Fibroblast of the conjunctiva (primary cell): Measurements from ENCODE around the gene ZNF644.
"Not testable (repeated sequence)": the region's sequence is repeated elsewhere in the genome, so short reads cannot be mapped to it uniquely, and the experiment has no call there.

ENCODE experiments used
- DNase-seq: peaks from one replicate; pipeline ENCODE4 v3.0.0-alpha.2; 2010; ENCODE audit warnings: low read depth

Gene ZNF644

DNA sequence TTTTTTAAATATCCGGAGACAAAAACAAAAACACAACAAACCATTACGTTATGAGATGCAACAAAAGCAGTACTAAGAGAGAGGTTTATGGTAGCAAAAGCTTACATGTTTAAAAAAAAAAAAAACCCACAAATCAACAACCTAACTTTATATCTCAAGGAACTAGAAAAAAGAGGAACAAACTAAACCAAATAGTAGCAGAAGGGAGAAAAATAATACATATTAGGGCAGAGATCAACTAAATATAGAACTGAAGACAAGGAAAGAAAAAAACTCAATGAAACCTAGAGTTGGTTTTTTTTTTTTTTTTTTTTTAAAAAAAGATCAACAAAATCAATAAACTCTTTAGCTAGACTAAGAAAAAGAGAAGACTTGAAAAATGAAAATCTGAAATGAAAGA is 34.9 kb downstream of the ZNF644 start:
- no peak for DNase-seq

DNA sequence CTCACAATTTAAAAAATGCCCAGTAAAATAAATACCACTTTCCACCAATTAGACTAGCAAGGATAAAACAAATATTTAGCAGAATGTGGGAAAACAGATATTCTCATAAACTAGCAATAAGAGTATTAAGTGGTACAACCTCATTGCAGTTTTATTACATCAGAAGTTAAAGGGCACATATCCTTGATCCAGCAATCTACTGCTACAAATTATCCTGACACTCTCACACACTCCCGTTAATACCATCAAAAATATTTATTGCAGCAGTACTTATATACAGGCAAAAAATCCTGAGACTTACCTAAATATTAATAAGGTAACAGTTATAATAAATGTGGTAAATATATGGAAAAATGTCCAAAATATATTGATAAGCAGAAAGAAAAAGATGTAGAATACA is 44.3 kb downstream of the ZNF644 start:
- no peak for DNase-seq

DNA sequence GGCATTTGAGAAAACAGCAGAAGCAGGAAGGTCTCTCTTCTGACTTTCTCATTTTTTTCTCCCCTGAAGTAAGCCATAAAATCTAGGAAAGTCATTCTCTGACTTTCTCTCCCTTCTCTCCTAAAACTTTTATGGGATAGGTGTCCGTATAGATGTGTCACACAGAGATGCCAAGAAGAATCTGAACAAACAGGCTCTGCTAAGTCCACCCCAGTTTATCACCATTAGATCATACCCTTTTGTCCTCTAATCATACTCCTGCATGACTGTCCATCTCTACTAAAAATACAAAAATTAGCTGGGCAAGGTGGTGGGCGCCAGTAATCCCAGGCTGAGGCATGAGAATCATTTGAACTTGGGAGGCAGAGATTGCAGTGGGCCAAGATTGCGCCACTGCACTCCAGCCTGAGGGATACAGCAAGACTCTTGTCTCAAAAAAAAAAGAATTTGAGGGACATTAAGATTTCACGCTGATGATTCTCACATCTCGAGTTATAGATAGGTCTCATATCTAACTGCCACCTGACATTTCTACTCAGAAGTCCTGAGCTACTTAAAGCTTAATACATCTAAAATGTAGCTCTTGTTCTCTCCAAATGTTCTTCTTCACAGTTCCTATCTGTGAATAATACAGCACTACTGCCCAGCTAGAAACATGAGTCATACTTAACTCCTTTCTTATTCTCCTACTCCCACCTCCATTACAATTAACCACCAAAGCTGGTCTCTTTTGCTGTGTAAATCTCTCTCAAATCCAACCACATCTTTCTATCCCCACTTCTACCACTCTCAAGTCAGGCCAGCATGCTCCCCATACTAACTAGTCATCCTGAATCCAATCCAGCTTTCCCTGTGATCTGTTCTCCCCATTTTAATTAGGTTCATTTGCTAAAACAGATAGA is 47.7 kb downstream of the ZNF644 start:
- no peak for DNase-seq

DNA sequence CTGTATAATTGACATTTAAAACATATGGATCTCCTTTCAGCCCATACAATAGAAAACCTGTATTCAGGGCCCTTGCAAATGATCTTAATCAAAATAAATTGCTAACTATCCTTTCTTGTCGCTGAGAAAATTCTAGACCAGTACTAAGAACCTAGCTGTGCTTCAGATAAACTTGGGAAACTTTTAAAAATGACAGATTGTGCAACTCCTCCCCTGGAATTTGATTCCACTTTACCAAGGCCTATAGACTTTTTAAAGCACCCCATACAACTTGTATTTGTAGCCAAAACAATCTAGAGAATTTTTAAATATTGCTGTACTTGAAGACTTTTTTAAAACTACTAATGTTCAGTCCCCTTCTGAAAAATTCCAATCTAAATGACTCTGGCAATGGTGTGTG is 51.6 kb downstream of the ZNF644 start:
- no peak for DNase-seq

DNA sequence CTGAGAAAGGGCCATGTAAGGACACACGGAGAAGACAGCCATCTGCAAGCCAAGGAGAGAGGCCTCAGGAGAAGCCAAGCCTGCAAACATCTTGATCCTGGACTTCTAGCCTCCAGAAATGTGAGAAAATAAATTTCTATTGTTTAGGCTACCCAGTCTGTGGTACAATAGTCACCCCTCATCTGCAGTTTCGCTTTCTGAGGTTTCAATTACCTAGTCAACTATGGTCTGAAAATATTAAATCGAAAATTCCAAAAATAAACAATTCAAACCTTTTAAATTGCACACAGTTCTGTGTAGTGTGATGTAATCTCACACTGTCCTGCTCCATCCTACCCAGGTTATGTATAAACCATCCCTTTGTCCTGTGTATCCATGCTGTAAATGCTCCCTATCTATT is 52.6 kb downstream of the ZNF644 start:
- no peak for DNase-seq

DNA sequence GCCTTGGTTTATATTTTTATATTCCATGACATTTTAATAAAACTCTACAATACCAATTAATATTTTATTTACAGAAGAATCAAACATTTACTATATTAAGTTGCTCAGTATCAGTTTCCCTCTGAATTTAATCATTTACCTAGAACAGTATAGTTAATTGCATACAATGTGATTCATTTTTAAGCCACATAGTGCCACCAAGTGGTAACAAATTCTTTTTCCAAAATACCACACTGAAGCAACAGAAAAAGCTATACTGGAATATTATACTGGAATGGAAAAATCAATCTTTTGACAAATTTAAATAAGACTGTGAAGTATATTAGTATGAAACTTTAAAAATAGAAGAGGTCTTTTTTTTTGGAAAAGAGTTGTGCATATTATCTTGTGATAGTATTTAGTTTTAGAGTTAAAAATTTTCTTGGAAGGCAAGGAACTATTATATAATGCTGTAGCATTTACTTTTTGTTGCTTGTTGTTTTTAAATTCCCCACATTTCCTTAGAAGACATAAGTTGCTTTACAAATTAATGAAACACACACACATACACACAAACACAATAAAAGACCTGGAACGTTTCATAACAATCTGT is 57.3 kb downstream of the ZNF644 start:
- DNase-seq, result no peak

DNA sequence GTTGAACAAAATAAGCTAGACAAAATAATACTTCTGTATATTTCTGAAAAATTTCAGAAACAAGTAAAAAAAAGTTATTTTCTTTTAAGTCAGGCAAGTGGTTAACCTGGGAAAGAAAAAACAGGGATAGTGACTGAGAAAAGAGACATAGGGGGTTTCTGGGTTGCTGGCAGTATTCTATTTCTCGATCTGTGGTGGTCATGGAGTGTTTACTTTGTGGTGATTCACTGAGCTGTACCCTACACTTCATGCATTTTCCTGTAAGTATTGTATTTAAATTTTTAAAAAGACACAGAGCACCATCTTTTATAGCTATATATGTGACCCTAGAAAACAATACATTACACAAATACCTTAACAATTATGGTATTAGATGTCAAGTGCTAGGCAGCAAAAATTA is 58.2 kb downstream of the ZNF644 start:
- no peak for DNase-seq

DNA sequence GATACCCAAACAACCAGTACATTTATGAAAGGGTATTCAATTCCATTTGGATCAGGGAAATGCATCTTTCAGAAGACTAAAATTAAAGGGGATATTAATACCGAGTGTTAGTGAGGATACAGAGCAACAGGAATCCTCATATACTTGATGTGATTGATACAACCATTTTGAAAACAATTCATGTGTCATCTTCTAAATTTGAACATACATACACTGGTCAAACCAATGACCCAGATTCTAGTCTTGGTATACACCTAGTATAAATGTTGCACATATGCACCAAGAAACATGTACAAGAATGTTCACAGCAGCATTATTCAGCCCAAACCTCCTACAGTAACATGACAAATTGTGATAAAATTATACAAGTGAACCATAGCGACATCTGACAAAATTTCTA is 58.6 kb downstream of the ZNF644 start:
- DNase-seq, result no peak

DNA sequence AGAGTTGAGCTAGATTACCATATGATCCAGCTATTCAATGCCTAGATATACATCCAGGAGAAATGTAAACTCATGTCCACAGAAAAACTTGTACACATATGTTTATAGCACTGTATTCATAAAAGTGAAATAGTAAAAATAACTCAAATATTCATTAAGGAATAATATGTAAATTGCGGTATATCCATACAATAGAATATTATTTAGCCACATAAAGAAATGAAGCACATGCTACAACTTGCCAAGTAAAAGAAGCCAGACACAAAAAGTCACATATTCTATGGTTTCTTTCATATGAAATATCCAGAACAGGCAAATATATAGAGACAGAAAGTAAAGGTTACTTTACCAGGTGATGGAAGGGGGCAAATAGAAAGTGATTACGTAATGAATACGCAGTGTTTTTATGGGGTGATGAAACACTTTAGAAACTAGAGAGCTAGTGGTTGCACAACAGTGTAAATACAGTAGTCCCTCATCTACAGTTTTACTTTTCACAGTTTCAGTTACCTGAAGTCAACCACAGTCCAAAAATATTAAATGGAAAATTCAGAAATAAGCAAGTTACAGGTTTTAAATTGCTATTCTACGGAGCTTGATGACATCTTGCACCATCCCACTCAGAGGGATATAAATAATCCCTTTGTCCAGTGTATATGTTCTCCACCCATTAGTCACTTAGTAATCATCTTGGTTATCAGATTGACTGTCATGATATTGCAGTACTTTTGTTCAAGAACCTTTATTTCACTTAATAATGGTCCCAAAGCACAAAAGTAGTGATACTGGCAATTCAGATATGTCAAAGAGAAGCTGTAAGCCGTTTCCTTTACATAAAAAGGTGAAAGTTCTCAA is 62.3 kb downstream of the ZNF644 start:
- DNase-seq, result no peak

DNA sequence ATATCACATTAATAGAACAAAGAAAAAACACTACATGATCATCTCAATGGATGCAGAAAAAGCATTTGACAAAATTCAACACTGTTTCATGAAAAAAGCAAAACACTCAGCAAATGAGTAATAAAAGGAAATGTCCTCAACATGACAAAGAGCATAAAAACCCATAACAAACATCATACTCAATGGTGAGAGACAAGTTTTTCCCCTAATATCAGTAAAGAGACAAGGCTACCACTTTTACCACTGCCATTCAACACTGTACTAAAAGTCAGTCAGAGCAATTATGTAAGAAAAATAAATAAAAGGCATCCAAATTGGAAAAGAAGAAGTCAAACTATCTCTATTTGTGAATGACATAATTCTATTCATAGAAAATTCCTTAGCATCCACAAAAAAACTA is 64.3 kb downstream of the ZNF644 start:
- DNase-seq, result no peak

DNA sequence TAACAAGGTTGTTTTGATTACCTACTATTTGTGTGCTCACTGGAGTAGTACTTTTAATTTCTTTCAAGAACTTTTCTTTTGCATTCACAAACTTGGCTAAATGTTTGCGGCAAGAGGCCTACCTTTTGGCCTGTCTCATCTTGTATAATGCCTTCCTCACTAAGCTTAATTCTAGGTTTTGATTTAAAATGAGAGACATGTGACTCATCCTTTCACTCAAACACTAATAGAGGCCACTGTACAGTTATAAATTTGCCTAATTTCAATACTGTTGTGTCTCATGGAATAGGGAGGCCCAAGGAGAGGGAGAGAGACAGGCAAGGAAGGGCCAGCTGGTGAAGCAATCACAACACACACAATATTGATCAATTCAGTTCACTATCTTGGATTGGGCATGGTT is 66.1 kb downstream of the ZNF644 start:
- no peak for DNase-seq

DNA sequence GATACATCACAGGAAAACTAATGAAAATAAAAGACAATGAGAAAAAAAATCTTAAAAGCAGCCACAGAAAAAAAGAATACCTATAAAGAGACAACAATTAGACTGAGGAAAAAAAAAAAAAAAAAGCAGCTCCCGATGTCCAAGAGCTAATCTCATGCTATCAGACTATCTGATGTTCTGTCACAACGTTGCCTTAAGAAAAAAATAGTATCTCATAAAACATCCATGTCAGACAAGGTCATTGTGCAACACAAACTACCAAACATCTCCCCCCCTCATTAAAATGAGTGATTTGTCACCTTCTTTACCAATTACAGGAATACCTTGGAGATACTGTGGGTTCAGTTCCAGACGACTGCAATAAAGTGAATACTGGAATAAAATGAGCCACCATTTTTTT is 68.9 kb downstream of the ZNF644 start:
- DNase-seq, result no peak

DNA sequence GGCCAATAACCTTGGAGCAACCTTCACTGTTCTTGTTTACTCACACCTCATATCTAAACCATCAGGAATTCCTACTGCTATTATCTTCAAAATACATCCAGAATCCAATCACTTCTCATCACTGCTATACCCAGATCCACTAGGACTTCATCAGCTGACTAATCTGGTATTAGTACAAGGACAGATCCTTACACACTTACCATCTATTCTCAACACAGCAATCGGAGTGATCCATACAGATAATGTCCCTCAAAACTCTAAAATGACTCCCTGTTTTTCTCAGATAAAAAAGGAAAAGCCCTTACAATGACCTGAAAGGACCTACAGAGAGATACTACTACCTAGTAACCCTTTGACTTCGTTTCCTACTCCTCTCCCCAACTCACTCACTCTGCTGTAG is 70.8 kb downstream of the ZNF644 start:
- DNase-seq, result no peak

DNA sequence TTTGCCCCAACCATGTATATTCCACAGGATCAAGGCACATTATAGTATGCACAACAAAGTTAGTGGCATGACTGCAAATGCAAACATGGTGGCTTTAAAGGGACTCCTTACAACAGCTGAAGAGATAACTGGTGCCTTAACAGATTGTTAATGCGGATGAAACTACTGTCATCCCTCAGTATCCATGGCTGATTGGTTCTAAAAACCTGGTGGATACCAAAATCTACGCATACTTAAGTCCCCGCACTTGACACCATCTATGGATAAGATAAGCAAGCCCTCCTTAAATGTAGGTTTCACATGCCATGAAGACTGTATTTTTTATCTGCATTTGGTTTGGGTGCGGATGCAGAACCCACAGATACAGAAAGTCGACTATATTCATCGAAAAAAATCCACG is 73.5 kb downstream of the ZNF644 start:
- DNase-seq, result no peak

DNA sequence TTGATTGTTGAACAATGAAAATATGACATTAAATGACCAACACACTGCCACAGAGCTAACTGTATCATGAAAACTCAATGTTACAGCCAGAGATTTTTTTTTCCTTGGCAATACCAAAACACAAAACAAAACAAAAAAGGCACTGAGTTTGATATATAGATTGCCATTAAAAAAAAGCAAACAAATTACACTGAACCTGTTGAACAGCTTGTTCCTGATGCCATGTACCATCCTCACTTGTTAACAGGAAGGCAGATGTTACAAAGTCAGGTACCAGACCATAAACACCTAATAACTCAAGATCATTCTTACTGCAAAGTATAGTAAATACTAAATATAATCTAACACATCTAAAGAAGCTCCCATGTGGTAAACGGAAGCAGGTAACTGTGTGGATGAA is 75.2 kb downstream of the ZNF644 start:
- DNase-seq, result no peak

DNA sequence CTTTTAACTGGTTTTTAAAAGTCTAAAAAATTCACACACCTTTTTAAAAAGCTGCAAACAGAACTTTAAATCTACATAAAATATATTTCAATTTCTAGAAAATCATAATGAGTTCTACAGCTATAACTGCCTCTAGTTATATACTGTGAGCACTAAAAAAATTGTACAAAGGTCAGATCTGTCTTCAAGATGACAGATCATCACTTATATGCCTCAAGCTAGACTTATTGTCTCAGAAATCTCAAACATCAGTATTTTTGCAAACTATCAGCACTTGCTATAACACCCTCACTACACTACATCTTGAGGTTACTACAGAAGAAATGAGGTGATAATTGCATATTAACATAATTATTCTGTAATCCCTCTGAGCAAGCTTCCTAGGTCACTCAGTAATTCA is 76.5 kb downstream of the ZNF644 start:
- DNase-seq, result no peak

DNA sequence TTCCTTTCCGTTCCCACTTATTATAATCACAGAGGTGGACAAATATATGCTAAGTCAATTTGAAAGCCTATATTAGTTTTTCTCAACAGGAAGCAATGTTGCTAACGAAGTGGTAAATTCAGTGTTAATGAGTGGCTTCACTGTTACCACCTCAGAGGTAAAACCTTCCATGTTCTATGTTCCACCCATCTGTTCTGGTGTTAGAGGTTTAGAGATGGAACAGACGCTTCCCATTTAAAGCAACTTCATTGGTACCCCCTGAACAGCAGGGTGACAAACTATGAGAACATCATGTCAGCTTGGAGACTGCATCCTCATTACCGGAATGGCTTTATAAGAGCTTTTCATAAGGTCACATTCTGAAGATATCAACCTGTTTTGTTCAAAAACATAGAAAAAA is 77.9 kb downstream of the ZNF644 start:
- DNase-seq, result no peak

DNA sequence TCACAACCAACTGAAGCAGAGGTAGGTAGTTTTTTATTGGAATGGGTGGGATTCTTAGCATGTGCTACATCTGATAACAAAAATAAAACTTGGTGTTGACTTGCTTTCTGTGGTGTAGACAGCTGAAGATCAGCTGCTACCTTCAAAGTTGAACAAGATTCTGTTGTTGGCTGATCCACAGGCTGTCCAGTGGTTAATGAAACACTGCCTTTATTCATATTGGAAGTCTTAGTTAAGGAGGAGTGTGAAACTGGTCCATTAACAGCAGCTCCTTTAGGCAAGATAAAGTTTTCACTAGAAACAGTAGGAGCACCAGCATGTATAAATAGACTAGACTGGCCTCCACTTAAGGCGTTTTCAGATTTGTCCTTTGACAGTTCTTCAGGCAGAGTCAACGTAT is 81.1 kb downstream of the ZNF644 start:
- no peak for DNase-seq

DNA sequence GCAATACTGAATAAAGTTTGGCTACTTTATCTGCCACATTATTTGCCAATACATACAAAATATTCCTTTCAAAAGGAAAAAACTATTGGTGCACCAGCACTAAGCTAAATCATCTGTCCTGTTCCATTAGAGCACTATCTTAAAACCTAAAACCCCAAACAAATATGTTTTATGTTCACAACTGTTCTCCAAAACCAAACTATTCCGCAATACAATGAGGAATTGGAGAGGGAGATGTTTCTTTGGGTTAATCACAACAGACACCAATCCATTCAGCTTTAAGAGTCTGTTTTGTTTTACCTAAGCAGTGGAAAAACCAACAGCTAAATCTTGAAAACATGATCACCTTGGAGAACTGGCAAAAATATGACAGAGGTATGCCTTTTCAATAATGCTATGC is 85.1 kb downstream of the ZNF644 start:
- no peak for DNase-seq

DNA sequence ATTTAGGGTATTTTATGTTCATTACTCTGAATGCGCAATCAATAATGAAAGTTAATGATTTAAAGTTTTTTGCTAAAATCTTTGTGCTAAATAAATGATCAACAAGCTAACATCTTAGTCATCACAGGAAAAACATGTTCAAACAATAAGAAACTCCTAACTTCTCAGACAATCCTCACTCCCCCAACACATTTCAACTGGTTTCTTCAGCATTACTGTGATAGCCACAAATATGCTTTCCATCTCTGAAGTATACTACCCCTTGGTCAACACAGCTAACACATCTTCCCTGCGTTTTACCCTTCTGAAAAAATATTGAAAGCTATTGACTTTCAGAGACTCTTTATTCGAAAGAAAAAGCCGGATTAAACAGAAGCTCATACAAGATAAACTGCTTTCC is 85.8 kb downstream of the ZNF644 start:
- DNase-seq, result no peak

DNA sequence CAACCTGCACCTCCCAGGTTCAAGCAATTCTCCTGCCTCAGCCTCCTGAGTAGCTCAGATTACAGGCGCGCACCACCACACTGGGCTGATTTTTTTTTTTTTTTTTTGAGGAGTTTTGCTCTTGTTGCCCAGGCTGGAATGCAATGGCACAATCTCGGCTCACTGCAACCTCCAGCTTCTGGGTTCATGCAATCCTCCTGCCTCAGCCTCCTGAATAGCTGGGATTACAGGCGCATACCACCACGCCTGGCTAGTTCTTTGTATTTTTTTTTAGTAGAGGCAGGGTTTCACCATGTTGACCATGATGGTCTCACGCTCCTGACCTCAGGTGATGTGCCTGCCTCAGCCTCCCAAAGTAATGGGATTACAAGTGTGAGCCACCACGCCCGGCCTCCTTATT is 93.6 kb downstream of the ZNF644 start:
- not testable (repeated sequence) for DNase-seq

DNA sequence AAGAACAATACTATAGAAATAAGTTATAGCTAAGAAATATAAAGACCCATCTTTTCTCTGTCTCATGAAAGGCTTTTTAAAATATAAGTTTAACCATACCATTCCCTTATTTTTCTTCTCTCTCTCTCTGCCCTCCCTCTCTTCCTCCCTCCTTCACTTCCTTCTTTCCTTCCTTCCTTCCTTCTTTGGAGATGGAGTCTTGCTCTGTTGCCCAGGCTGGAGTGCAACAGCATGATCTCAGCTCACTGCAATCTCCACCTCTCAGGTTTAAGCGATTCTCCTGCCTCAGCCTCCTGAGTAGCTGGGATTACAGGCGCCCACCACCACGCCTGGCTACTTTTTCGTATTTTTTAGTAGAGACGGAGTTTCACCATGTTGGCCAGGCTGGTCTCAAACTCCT is 94.2 kb downstream of the ZNF644 start:
- DNase-seq, result not testable (repeated sequence)

DNA sequence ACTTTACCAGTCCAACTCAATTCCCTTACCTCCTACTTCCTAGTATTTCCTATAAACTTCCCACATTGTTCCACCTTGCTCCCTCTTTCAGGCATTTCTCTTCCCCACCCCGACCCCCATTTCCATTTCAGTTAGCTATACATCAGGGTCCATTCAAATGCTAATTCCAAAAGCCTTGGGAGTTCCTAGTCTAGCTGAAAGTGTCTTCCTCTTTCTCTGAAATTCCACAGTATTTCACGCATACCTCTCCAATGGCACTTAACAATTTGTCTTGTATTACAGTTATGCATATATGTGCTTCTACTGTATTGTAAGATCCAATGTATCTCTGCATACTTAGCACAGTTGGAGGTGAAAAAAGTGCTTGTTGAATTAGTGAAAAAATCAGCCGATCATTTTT is 94.9 kb downstream of the ZNF644 start:
- DNase-seq, result no peak
